ENCODE measurements around the gene USP21. TPM values are rescaled to one million over a fixed set of nuclear protein-coding genes. Genes with fewer than 3 reads are reported as not detected.

The USP21 gene
- total and polyA plus RNA-seq, 5 donors from 2014 or later, result 18.8 to 36.9 (median 24.7) TPM

- peaks cover 61% of the 10 kb centered on the region for H3K4me1 ChIP-seq (ENCODE audit: control insufficient read depth, insufficient read depth, low read length, poor library complexity, severe bottlenecking)
- H3K36me3 Mint-ChIP-seq, result peaks cover 15% of the 10 kb centered on the region
Observed at GRCh38 chr1:161117759-161118581, 41.3 kb upstream of the USP21 start, which contains the start of the genes NIT1 and PFDN2. TSS of gene NIT1 (plus strand) at chr1:161118105. CDS start at chr1:161118177, 72 bp downstream. TSS of gene PFDN2 (minus strand) at chr1:161118037. CDS start at chr1:161118026, 11 bp downstream.

DNA sequence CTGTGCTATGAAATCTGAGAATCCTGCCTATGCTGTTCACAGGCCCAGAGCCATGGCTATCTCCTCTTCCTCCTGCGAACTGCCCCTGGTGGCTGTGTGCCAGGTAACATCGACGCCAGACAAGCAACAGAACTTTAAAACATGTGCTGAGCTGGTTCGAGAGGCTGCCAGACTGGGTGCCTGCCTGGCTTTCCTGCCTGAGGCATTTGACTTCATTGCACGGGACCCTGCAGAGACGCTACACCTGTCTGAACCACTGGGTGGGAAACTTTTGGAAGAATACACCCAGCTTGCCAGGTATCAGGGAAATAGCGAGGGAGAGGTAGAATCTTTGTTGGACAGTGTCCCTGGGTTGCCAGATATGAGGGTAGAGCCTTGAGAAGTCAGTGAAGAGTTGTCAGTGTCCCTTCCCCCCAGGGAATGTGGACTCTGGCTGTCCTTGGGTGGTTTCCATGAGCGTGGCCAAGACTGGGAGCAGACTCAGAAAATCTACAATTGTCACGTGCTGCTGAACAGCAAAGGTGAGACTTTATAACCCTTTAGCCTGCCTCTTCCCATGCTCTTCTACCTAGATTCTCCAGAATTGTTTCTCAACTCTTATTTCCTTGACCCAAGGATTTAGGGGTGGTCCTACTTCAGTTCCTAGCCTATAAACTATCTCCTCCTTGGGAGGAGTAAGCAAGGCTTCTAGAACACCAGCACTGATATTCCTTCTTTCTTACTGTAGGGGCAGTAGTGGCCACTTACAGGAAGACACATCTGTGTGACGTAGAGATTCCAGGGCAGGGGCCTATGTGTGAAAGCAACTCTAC lies 40.0 kb upstream of the USP21 start:
- Histone ChIP-seq H3K27ac (ENCODE audit: insufficient read depth, low read length, poor library complexity, severe bottlenecking) (peak overlapping the region; percentile 91), H3K36me3 (ENCODE audit: control insufficient read depth, insufficient read depth, low read length) (peaks cover 41% of the 10 kb centered on the region), H3K9me3 (ENCODE audit: control insufficient read depth in 2 of 2, low read length in 2 of 2) (no peaks in the 10 kb centered on the region), H3K27me3 (ENCODE audit: control insufficient read depth, insufficient read depth, low read length) (no peaks in the 10 kb centered on the region), H3K4me1 (ENCODE audit: control insufficient read depth, insufficient read depth, low read length, poor library complexity, severe bottlenecking) (peaks cover 51% of the 10 kb centered on the region), H3K4me3 (ENCODE audit: low read depth, low read length) (peak overlapping the region; percentile 93)
- H3K27ac Mint-ChIP-seq, result peak overlapping the region; percentile 72 to 95 (median 92)
- H3K4me3 Mint-ChIP-seq, result peak overlapping the region; percentile 85 to 97 (median 96)
- no peaks in the 10 kb centered on the region for H3K9me3 Mint-ChIP-seq
- peaks cover 8% of the 10 kb centered on the region for H3K27me3 Mint-ChIP-seq
- DNase-seq, result peak; percentile 45 to 81 (median 72)
- H3K4me1 Mint-ChIP-seq, result peaks cover 15 to 65% (median 36%) of the 10 kb centered on the region in 4 donors
- peak; percentile 67 to 69 for ATAC-seq (ENCODE audit: low read depth in 2 of 2)
- H3K36me3 Mint-ChIP-seq, result peaks cover 22% of the 10 kb centered on the region

More at GRCh38 chr1:161117759-161118581, 41.3 kb upstream of the USP21 start, which contains the start of the genes NIT1 and PFDN2:
- H3K4me3 Mint-ChIP-seq, result peak within 1 kb of the TSS; percentile 85 to 97 (median 96)
- peak; percentile 82 to 91 (median 87) for DNase-seq
- H3K9me3 ChIP-seq (ENCODE audit: control insufficient read depth in 2 of 2, low read length in 2 of 2), result no peaks in the 10 kb centered on the region
- H3K27ac Mint-ChIP-seq, result peak within 1 kb of the TSS; percentile 92 to 96 (median 95)
- peak within 1 kb of the TSS; percentile 93 for H3K4me3 ChIP-seq (ENCODE audit: low read depth, low read length)
- H3K4me1 Mint-ChIP-seq, result peaks cover 22 to 78% (median 47%) of the 10 kb centered on the region in 4 donors
- no peaks in the 10 kb centered on the region for H3K27me3 ChIP-seq (ENCODE audit: control insufficient read depth, insufficient read depth, low read length)
- peaks cover 8% of the 10 kb centered on the region for H3K27me3 Mint-ChIP-seq
- H3K9me3 Mint-ChIP-seq, result no peaks in the 10 kb centered on the region
- ATAC-seq (ENCODE audit: low read depth in 2 of 2), result peak; percentile 77 to 79
- peaks cover 30% of the 10 kb centered on the region for H3K36me3 ChIP-seq (ENCODE audit: control insufficient read depth, insufficient read depth, low read length)
- H3K27ac ChIP-seq (ENCODE audit: insufficient read depth, low read length, poor library complexity, severe bottlenecking), result peak within 1 kb of the TSS; percentile 91

- Histone ChIP-seq H3K4me3 (ENCODE audit: low read depth, low read length) (no peak overlapping the region), H3K27ac (ENCODE audit: insufficient read depth, low read length, poor library complexity, severe bottlenecking) (no peak overlapping the region), H3K9me3 (ENCODE audit: control insufficient read depth in 2 of 2, low read length in 2 of 2) (no peaks in the 10 kb centered on the region), H3K27me3 (ENCODE audit: control insufficient read depth, insufficient read depth, low read length) (no peaks in the 10 kb centered on the region), H3K4me1 (ENCODE audit: control insufficient read depth, insufficient read depth, low read length, poor library complexity, severe bottlenecking) (peaks cover 36% of the 10 kb centered on the region), H3K36me3 (ENCODE audit: control insufficient read depth, insufficient read depth, low read length) (peaks cover 54% of the 10 kb centered on the region)
- Mint-ChIP-seq H3K4me1 (peaks cover 14 to 54% (median 27%) of the 10 kb centered on the region in 4 donors), H3K27ac (peak overlapping the region in 1 of 3 donors; percentile 62), H3K4me3 (peak overlapping the region in 2 of 4 donors; percentile 45 to 75), H3K9me3 (no peaks in the 10 kb centered on the region), H3K27me3 (peaks cover 8% of the 10 kb centered on the region), H3K36me3 (peaks cover 26% of the 10 kb centered on the region)
- ATAC-seq (ENCODE audit: low read depth in 2 of 2) (no peak), DNase-seq (no peak)
Observed at GRCh38 chr1:161121042-161121650, 38.2 kb upstream of the USP21 start.

DNA sequence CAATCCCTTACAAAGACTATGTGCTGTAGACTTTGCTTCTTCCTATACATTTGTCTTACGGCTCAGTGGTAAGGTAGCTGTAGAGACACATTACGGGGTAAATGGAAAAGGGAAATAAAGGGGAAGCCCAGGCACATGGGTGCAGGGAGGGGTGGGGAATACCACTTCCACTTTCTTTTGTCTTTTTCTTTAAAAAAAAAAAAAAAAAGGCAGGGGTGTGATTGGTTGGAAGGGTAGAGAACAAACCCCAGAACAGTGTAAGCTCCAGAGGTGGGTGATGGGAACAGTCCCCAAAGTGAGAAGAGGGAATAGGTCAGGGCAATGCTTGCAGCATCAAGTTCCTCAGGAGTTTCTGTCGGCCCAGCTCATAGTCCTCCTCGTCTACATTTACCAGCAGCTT lies 37.5 kb upstream of the USP21 start:
- H3K27me3 ChIP-seq (ENCODE audit: control insufficient read depth, insufficient read depth, low read length), result no peaks in the 10 kb centered on the region
- H3K4me3 ChIP-seq (ENCODE audit: low read depth, low read length), result no peak overlapping the region
- peaks cover 54% of the 10 kb centered on the region for H3K36me3 ChIP-seq (ENCODE audit: control insufficient read depth, insufficient read depth, low read length)
- H3K9me3 ChIP-seq (ENCODE audit: control insufficient read depth in 2 of 2, low read length in 2 of 2), result no peaks in the 10 kb centered on the region
- no peak overlapping the region for H3K27ac ChIP-seq (ENCODE audit: insufficient read depth, low read length, poor library complexity, severe bottlenecking)
- Mint-ChIP-seq H3K4me1 (peaks cover 18 to 51% (median 30%) of the 10 kb centered on the region in 4 donors), H3K9me3 (no peaks in the 10 kb centered on the region), H3K4me3 (peak overlapping the region in 1 of 4 donors; percentile 18), H3K27ac (peak overlapping the region in 2 of 3 donors; percentile 23 to 76), H3K36me3 (peaks cover 30% of the 10 kb centered on the region), H3K27me3 (peaks cover 8% of the 10 kb centered on the region)
- peaks cover 29% of the 10 kb centered on the region for H3K4me1 ChIP-seq (ENCODE audit: control insufficient read depth, insufficient read depth, low read length, poor library complexity, severe bottlenecking)
- DNase-seq (no peak), ATAC-seq (ENCODE audit: low read depth in 2 of 2) (no peak)

DNA sequence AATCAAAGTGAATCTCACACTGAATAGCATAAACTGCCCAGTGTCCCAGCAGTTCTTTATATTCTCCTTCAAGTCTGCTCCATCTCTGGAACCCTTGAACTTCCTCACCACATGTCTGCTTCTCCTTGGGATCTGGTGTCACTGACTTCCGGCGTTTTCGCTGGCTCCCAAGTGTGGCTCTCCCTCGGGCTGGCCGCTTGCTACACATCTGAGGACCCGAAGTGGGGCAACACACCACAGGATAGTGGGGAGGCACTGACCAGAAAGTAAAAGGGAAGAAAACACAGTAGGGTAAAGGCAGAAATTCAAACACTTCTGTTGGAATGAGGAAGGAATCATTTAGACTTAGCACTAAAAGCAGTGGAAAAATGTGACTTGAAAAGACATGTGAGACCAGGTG lies 36.3 kb upstream of the USP21 start:
- no peak overlapping the region for H3K27ac ChIP-seq (ENCODE audit: insufficient read depth, low read length, poor library complexity, severe bottlenecking)
- Mint-ChIP-seq H3K36me3 (peaks cover 39% of the 10 kb centered on the region), H3K27ac (peak overlapping the region in 1 of 3 donors; percentile 89)

GRCh38 chr1:161127649-161128048 lies 31.7 kb upstream of the USP21 start:
- DNase-seq (no peak), ATAC-seq (ENCODE audit: low read depth in 2 of 2) (no peak)
- Mint-ChIP-seq H3K4me1 (peaks cover 32 to 62% (median 48%) of the 10 kb centered on the region in 4 donors), H3K27ac (peak overlapping the region in 2 of 3 donors; percentile 8 to 68), H3K4me3 (peak overlapping the region in 2 of 4 donors; percentile 23 to 79), H3K9me3 (peaks cover 0 to 1% (median 0%) of the 10 kb centered on the region in 7 donors), H3K36me3 (peaks cover 38% of the 10 kb centered on the region), H3K27me3 (no peaks in the 10 kb centered on the region)
- Histone ChIP-seq H3K27ac (ENCODE audit: insufficient read depth, low read length, poor library complexity, severe bottlenecking) (no peak overlapping the region), H3K4me1 (ENCODE audit: control insufficient read depth, insufficient read depth, low read length, poor library complexity, severe bottlenecking) (peaks cover 29% of the 10 kb centered on the region), H3K9me3 (ENCODE audit: control insufficient read depth in 2 of 2, low read length in 2 of 2) (no peaks in the 10 kb centered on the region), H3K4me3 (ENCODE audit: low read depth, low read length) (no peak overlapping the region), H3K27me3 (ENCODE audit: control insufficient read depth, insufficient read depth, low read length) (no peaks in the 10 kb centered on the region), H3K36me3 (ENCODE audit: control insufficient read depth, insufficient read depth, low read length) (peaks cover 52% of the 10 kb centered on the region)

More for the DNA sequence above, 36.3 kb upstream of the USP21 start:
- Histone ChIP-seq H3K4me1 (ENCODE audit: control insufficient read depth, insufficient read depth, low read length, poor library complexity, severe bottlenecking) (peaks cover 21% of the 10 kb centered on the region), H3K27me3 (ENCODE audit: control insufficient read depth, insufficient read depth, low read length) (no peaks in the 10 kb centered on the region), H3K9me3 (ENCODE audit: control insufficient read depth in 2 of 2, low read length in 2 of 2) (no peaks in the 10 kb centered on the region), H3K4me3 (ENCODE audit: low read depth, low read length) (no peak overlapping the region), H3K36me3 (ENCODE audit: control insufficient read depth, insufficient read depth, low read length) (peaks cover 62% of the 10 kb centered on the region)
- H3K9me3 Mint-ChIP-seq, result no peaks in the 10 kb centered on the region
- DNase-seq (no peak), ATAC-seq (ENCODE audit: low read depth in 2 of 2) (no peak)
- H3K4me3 Mint-ChIP-seq, result no peak overlapping the region
- H3K27me3 Mint-ChIP-seq, result no peaks in the 10 kb centered on the region
- peaks cover 18 to 51% (median 33%) of the 10 kb centered on the region in 4 donors for H3K4me1 Mint-ChIP-seq

Measured in CD4-positive, CD25-positive, alpha-beta regulatory T cell (primary cell).